Measurements from ENCODE around the gene ABCC3.
A peak's percentile ranks its signal among the peaks of the same experiment; 100 is the strongest.

ABCC3 gene

GRCh38 chr17:50685691-50686493 is 51.2 kb downstream of the ABCC3 start:
- DNase-seq = no peak

GRCh38 chr17:50686494-50687199 is 52.0 kb downstream of the ABCC3 start:
- no peak for DNase-seq

GRCh38 chr17:50687200-50688066 is 52.8 kb downstream of the ABCC3 start:
- DNase-seq = no peak

DNA sequence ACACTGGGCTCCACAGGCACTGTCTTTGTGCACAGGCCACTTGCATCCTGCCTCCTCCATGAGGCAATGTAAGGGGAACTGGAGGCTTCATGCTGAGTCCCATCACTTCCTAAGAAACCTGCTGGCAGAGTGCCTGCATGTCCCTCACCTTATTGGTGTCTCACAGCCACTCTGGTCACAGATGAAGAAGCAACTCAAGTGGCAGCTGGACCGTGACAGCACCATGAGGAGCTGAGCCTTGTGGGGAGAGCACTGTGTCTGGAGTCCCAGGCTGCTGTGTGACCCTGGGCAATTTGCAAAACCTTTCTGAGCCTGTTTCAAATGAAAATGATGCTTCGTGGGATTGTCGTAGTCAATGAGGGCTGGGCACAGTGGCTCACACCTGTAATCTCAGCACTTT is 53.6 kb downstream of the ABCC3 start:
- no peak for DNase-seq

DNA sequence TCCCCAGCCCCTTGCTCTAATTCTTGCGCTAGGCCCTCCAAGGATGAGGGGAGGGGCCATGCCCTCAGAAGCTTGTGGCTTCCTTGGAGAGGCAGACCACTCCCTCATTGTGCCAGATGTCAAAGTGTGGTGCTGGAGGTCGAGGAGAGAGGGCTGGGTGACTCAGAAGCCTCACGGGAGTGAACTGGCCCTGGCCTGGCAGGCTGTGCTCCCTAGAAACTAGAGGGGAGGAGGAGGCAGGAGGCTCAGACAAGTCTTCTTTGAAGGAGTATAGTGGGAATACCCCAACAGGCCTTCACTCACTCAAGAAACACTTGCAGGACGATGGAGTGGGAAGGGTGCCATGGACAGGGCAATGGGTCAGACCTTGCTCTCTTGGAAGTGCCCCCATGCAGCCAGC is 54.6 kb downstream of the ABCC3 start:
- DNase-seq = no peak

GRCh38 chr17:50689956-50690886 is 55.5 kb downstream of the ABCC3 start:
- DNase-seq = peak; percentile 38 to 41

DNA sequence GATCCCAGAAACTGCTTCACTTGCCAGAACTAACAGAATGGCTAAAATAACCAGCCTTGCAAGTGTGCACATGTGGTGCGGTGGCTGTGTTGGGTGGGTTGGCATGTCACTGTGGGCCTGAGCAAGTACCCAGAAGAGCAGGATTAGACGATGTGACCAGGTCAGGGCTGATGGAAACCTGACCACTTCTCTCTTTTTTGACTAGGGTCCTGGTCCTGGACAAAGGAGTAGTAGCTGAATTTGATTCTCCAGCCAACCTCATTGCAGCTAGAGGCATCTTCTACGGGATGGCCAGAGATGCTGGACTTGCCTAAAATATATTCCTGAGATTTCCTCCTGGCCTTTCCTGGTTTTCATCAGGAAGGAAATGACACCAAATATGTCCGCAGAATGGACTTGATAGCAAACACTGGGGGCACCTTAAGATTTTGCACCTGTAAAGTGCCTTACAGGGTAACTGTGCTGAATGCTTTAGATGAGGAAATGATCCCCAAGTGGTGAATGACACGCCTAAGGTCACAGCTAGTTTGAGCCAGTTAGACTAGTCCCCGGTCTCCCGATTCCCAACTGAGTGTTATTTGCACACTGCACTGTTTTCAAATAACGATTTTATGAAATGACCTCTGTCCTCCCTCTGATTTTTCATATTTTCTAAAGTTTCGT is 56.3 kb downstream of the ABCC3 start:
- DNase-seq = no peak

GRCh38 chr17:50691550-50692447 is 57.1 kb downstream of the ABCC3 start:
- no peak for DNase-seq

GRCh38 chr17:50692448-50693035 is 57.9 kb downstream of the ABCC3 start:
- no peak for DNase-seq

- no peak for DNase-seq
Measured at GRCh38 chr17:50693036-50693682, 58.5 kb downstream of the ABCC3 start.

GRCh38 chr17:50696365-50696879 is 61.7 kb downstream of the ABCC3 start:
- DNase-seq = no peak

GRCh38 chr17:50697062-50697461 is 62.4 kb downstream of the ABCC3 start:
- no peak for DNase-seq

DNA sequence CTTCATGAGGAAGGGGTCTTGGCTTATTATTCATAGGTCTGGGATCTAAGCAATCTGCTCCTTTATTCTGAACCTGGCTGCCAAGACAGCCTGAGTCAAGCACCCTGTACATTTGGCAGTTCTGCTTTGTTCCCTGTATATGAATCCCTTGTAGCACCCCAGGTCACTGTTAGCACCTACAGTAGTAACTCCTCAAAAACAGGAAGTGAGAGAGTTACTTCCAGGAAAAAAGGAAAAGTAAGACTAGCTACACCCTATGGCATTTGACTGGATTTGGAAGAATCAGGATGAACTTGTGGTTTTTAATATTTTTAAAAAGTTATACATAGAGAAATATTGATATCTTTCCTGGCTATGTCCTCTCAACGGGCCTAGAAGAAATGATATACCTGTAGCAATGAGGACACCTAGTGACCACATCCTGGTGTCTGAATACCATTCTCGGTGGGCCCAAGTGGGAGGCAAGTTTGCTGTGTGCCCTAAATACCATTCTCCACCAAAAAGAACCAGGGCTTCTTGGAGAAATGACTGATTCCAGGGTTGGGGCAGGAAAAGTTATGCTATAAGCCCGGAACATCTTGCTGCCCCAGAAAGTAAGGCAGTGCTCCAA is 63.1 kb downstream of the ABCC3 start:
- DNase-seq = no peak

DNA sequence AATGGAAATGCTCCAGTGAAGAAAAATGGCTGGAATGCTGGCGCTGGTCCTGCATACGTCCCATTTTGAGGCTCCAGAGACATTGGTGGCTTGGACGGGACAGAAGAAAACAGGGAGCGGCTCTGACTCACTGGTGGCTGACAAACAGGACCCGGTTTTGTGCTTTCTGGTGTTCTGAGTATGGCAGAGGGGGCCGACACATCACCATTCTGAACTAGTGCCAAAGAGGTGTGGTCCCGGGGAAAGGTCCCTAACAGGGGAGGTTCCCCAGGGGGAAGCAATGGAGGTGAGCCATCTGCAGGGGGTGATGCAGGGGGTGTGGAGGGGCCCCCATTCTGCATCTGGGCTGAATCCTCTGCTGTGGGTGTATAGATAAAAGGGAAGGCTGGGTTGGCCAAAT is 64.7 kb downstream of the ABCC3 start:
- DNase-seq = no peak

- no peak for DNase-seq
Measured at GRCh38 chr17:50703162-50703561, 68.5 kb downstream of the ABCC3 start.

DNA sequence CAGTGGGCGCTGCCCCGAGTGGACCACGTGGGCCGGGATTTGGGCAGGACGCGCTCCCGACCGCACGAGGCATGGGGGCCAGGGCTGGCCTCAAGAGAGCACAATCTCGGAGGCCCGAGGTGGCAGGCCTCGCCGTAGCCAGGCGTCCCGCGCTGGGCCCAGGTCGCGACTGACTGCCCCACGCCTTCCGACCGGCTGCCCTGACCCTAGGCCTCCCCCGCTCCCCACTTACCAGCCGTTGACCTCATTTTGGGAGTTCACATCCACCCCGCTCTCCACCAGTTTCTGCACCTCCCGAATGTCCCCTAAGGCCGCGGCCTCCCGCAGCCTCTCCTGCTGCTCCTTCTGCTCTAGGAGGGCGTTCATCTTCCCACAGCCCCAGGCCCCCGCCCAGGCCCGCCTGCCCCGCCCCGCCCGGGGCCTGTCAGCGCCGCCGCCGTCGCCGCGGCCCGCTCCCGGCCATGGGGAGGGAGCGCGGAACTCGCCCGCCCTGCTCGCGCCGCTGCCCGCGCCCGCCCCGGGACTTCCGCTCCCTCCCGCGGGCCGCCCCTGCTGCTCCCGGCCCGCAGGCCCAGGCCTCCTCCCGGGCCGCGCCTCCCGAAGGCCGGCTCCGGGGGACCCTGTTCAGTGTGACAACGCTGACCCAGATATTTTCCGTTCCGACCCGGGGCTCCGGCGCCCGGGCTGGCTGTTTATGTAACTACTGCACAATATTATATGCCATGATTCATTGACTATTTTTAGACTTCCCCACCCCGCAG is 72.8 kb downstream of the ABCC3 start, which contains the start of gene ANKRD40:
Gene ANKRD40, minus strand, starts transcription at position 626 of the 761 bp plus-strand sequence. Its CDS starts 260 bp downstream, at position 366.
- DNase-seq = peak; percentile 83 to 94

DNA sequence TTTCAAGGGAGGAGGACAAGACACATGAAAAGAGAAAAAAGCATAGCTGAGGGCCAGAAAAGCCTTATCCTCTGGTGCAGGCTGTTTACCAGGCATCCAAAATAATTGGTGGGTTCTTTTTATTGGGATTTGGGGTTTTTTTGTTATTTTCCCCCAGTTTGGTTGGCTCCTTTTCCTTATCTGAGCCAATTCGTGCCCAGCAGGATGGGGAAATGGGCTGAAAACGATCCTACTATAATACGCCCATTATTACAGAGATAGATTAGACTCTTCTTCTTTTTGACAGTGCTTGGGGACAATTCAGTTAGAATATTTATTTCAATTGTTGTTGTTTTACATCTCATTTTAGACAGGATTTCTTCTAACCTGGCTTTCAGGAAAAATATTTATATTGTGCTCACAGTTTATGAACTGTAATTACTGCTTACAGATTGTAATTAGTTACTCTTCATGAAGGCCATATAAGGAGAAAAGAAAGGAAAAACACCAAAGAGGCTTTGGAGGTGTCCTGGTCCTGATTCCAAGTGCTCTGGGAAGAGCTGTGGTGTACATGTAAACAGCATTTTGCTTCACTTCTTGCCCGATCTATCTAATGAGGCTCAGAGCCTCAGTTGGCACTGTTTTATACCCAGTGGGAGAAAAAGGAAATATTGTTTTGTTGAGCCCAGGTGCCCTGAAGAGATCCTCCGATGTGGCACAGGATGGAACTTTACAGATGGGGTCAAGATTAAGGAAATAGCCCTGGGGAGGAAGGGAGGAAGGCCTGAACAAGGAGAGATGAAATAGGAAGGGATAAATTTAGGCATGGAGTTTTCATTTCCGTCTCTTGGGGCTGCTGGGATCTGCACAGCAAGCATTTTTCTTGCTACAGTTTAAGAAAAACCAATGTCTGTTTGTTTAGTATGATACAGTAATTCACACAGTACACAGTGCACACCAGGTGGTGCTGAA is 73.6 kb downstream of the ABCC3 start:
- peak in 1 of 2 donors; percentile 83 for DNase-seq

Measured in hippocampal formation (tissue), 2 donors.